ENCODE measurements around the gene PRKN.

Gene PRKN

DNA sequence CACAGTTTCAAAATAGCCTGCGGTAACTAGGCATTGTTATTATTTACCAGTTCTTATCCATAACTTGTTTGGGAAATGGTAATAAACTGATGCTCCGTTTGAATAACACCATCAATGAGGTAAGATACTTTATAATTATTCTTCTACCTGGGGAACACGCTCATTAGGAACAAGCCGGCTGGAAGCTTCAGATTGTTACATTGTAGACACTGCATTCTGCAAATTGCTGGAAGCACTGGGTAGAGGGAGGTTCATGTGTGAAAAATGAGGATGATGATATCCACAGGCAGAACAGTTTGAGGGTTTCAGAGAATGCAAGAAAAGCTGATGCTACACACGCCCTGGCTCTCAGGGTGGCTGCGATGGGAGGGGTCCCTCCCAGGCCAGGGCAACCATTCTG lies 893.1 kb downstream of the PRKN start:
- TF ChIP-seq CTCF (IDR thresholded peaks at IDR 0.05), result no peak
- H3K4me1 ChIP-seq, result no peaks in the 10 kb centered on the region
- intact Hi-C loops (cut with DNase I; ENCODE audit: low total_unique reads), result no loop called here
- H3K4me3 ChIP-seq, result no peak overlapping the region
- H3K36me3 ChIP-seq, result no peaks in the 10 kb centered on the region
- H3K27ac ChIP-seq, result no peak overlapping the region
- no peaks in the 10 kb centered on the region for H3K9me3 ChIP-seq
- no peaks in the 10 kb centered on the region for H3K27me3 ChIP-seq
- no peak for DNase-seq

GRCh38 chr6:161833099-161833860 lies 894.3 kb downstream of the PRKN start:
- TF ChIP-seq CTCF (IDR thresholded peaks at IDR 0.05), result no peak
- intact Hi-C loops (cut with DNase I; ENCODE audit: low total_unique reads), result no loop called here
- no peak for DNase-seq
- Histone ChIP-seq H3K4me3 (no peak overlapping the region), H3K9me3 (no peaks in the 10 kb centered on the region), H3K4me1 (no peaks in the 10 kb centered on the region), H3K36me3 (no peaks in the 10 kb centered on the region), H3K27me3 (no peaks in the 10 kb centered on the region), H3K27ac (no peak overlapping the region)

DNA sequence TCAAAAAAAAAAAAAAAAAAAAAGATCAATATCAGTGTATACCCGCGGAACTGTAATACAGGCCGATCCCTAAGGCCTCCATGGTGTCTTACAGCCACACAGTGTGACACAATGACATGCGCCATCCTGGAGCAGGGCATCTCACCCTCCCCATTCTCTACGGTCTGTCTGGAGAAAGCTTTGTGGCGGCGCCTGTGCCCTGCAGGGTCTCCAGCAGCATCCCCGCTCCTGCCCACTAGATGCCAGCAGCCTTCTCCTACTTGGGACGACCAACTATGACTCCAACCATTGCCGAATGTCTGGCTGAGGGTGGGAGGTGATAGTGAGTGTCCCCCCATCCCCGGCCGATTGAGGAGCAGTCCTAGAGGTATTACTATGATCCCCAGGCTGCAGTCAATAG lies 894.9 kb downstream of the PRKN start:
- Histone ChIP-seq H3K4me1 (no peaks in the 10 kb centered on the region), H3K9me3 (no peaks in the 10 kb centered on the region), H3K27ac (no peak overlapping the region), H3K36me3 (no peaks in the 10 kb centered on the region), H3K27me3 (no peaks in the 10 kb centered on the region), H3K4me3 (no peak overlapping the region)
- DNase-seq, result no peak
- no peak for TF ChIP-seq CTCF (IDR thresholded peaks at IDR 0.05)
- intact Hi-C loops (cut with DNase I; ENCODE audit: low total_unique reads), result no loop called here

- no peak for DNase-seq
- TF ChIP-seq CTCF (IDR thresholded peaks at IDR 0.05), result no peak
- no peaks in the 10 kb centered on the region for H3K36me3 ChIP-seq
These were observed 896.5 kb downstream of the PRKN start for GRCh38 chr6:161830866-161831616.

GRCh38 chr6:161829291-161829729 lies 898.3 kb downstream of the PRKN start:
- no peak overlapping the region for H3K27ac ChIP-seq
- no peaks in the 10 kb centered on the region for H3K36me3 ChIP-seq
- intact Hi-C loops (cut with DNase I; ENCODE audit: low total_unique reads), result no loop called here
- TF ChIP-seq CTCF (IDR thresholded peaks at IDR 0.05), result no peak
- no peak overlapping the region for H3K4me3 ChIP-seq
- H3K27me3 ChIP-seq, result no peaks in the 10 kb centered on the region
- DNase-seq, result no peak
- H3K4me1 ChIP-seq, result no peaks in the 10 kb centered on the region
- H3K9me3 ChIP-seq, result no peaks in the 10 kb centered on the region

More at GRCh38 chr6:161830866-161831616, 896.5 kb downstream of the PRKN start:
- no peaks in the 10 kb centered on the region for H3K27me3 ChIP-seq
- no peaks in the 10 kb centered on the region for H3K9me3 ChIP-seq
- H3K4me3 ChIP-seq, result no peak overlapping the region
- no peaks in the 10 kb centered on the region for H3K4me1 ChIP-seq
- no peak overlapping the region for H3K27ac ChIP-seq
- intact Hi-C loops (cut with DNase I; ENCODE audit: low total_unique reads), result no loop called here

All from tibial artery (tissue), 4 donors.